Stimulated activated CD4-positive, alpha-beta T cell treated with anti-CD3 and anti-CD28 coated beads, TNF-alpha, amount 100 ng/mL, for 1 hour (primary cell): ENCODE results near the gene CADM3.

ENCODE experiments used
- DNase-seq, 3 donors: peaks; one replicate each; pipeline ENCODE4 v3.0.0-alpha.2; 2020; ENCODE audit warnings: low read depth in 3 of 3, low spot score in 1 of 3

The CADM3 gene

GRCh38 chr1:159172614-159173291 is 1.3 kb downstream of the CADM3 start:
- no peak for DNase-seq

DNA sequence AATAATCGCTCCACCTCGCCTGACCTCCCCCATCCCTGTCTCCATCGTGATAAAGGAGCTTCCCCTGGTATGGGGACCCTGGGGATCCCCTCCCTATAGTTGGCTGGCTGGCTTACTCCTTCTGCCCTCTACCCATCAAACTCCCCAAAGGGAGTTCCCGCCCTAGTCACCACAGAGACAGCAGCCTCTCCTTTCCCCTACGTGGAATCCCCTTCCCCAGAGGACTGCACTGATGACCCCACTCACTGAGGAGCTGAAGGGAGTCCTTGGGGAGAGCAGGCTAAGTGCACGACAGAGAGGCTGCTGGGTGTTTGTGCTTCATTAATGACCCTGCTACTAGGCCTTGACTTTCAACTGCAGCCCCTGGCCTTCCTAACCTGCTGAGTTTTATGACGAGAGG is 1.9 kb downstream of the CADM3 start:
- no peak for DNase-seq

- no peak for DNase-seq
Measured at GRCh38 chr1:159175571-159175970, 4.2 kb downstream of the CADM3 start.

GRCh38 chr1:159177272-159177907 is 6.0 kb downstream of the CADM3 start:
- no peak for DNase-seq

- no peak for DNase-seq
Measured at GRCh38 chr1:159179906-159180305, 8.5 kb downstream of the CADM3 start.

DNA sequence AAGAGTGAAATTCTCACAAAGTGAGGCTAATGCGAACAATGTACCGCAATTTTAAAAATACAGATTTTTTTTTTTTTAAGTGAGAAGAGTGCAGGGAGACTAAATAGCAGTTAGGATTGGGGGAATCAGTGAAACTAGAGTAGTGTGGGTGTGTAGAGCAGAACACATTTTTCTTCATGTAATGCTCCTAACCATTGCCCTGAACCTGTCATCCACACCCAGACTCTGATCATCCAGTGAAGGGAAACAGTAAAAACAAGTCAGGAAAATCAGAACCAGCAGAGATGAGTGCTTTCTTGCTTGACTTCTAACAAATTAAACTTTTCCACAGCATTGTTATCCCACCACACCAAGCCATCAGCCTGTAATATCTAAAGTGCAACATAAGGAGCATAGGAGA is 9.1 kb downstream of the CADM3 start:
- DNase-seq, result no peak

GRCh38 chr1:159181328-159182024 is 10.1 kb downstream of the CADM3 start:
- DNase-seq, result no peak

GRCh38 chr1:159184201-159184600 is 12.8 kb downstream of the CADM3 start:
- no peak for DNase-seq

- no peak for DNase-seq
Measured at GRCh38 chr1:159185121-159185520, 13.7 kb downstream of the CADM3 start.

- no peak for DNase-seq
Measured at GRCh38 chr1:159187033-159187432, 15.6 kb downstream of the CADM3 start.

- DNase-seq, result no peak
Measured at GRCh38 chr1:159187647-159188374, 16.4 kb downstream of the CADM3 start.

DNA sequence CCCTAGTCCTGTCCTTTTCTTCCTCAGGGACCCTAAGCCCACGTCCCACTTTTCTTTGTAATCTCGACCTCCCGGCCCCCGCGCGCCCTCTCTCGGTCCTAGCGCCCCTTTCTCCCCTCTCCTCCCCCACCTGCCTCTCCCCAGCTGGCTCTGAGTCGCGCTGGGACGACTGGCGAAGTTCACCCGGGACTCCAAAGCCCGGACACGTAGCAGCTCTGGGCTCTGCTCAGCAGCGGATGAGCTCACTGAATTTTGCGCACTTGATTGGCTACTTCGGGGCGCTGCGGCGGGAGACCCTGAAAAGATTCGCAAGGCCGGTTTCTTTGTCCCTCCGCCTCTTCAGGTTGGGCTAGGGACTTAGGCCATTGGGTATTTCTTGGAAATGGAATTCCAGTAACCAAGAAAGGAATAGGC is 17.0 kb downstream of the CADM3 start:
- DNase-seq, result no peak

GRCh38 chr1:159190441-159190840 is 19.0 kb downstream of the CADM3 start:
- no peak for DNase-seq

GRCh38 chr1:159196543-159196942 is 25.1 kb downstream of the CADM3 start:
- no peak for DNase-seq

- DNase-seq, result peak in 1 of 3 donors; percentile 16
Measured at GRCh38 chr1:159197561-159198557, 26.4 kb downstream of the CADM3 start.

DNA sequence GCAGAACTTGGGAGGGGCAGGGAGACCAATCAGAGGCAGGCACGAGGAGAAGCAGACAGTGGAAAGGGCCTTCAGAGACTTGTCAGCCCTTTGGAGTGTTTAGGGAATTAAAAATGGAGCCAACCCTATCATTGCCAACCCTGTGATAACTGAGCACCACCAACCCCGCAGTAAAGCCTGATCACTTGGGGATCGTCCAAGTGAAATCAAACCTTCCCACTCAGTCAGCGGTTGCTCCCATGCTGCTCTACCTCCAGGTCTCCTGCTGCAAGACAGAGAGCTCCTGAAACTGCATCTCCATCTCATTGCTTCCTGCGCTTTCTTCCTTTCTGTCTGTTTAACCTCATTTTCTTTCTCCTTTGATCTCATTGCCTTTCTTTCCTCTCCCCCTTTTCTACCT is 28.5 kb downstream of the CADM3 start:
- DNase-seq, result no peak

DNA sequence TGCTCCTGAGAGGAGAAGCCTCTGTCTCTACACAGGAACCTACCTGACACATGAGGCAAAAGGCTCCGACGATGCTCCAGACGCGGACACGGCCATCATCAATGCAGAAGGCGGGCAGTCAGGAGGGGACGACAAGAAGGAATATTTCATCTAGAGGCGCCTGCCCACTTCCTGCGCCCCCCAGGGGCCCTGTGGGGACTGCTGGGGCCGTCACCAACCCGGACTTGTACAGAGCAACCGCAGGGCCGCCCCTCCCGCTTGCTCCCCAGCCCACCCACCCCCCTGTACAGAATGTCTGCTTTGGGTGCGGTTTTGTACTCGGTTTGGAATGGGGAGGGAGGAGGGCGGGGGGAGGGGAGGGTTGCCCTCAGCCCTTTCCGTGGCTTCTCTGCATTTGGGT is 29.4 kb downstream of the CADM3 start:
- DNase-seq, result no peak

DNA sequence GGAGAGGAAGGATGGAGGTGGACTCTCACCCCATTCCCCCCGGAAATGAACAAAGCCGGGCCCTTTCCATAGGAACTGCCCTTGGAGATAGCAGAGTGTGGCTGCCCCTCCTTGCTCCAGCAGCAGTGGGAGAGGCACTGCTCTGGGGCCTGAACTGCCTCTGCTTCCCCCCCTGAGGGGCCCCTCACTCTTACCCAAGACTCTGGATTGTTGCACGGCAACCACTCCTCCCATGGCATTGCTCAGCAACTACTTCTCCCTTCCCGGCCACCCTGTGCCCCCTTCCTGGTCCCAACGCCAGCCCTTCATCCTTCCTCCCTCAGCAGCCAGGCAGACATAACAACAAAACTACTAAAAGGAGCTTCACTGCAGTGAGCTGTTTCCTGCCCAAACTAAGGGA is 30.2 kb downstream of the CADM3 start:
- DNase-seq, result no peak

- DNase-seq, result no peak
Measured at GRCh38 chr1:159203610-159204009, 32.2 kb downstream of the CADM3 start.
